Muscle of arm (tissue), 14 donors: ENCODE measurements around the gene DDRGK1. TPM values are rescaled to one million over a fixed set of nuclear protein-coding genes. Genes with fewer than 3 reads are reported as not detected.
A peak's percentile ranks its signal among the peaks of the same experiment; 100 is the strongest.

Experiments used
- DNase-seq: peaks from one replicate; pipeline ENCODE4 v3.0.0-alpha.2; 2013
- long read RNA-seq, 11 donors: transcript quantifications; one replicate each; lab custom pipeline, GENCODE V29; 2026
- polyA plus RNA-seq, 12 donors: library from polyadenylated mRNA; unstranded; fragments of 120-200 nt; gene quantifications; one replicate each; pipeline ENCODE4 v1.2.1, GENCODE V29; 2013; ENCODE audit not compliant: insufficient read length in 12 of 12

The DDRGK1 gene
- polyA plus RNA-seq = 10 to 100 TPM in 11 of 12 donors, not detected in 1; 20.3 to 39.3 (median 26.8) TPM
- long read RNA-seq, donor 1, transcript DDRGK1-201 (9 exons, 1,306 nt) = major isoform, 31 of 99 reads
- long read RNA-seq, donor 1, partial matches to known transcripts = 39 of 99 reads
- long read RNA-seq, donor 1, other reads (novel, unspliced or antisense) = 24 of 99 reads
- long read RNA-seq, donor 2, transcript DDRGK1-201 (9 exons, 1,306 nt) = major isoform, 12 of 12 reads
- long read RNA-seq, donor 2, partial matches to known transcripts = 0 of 12 reads
- long read RNA-seq, donor 2, other reads (novel, unspliced or antisense) = 0 of 12 reads
- long read RNA-seq, donor 3, transcript DDRGK1-201 (9 exons, 1,306 nt) = major isoform, 6 of 6 reads
- long read RNA-seq, donor 3, partial matches to known transcripts = 0 of 6 reads
- long read RNA-seq, donor 3, other reads (novel, unspliced or antisense) = 0 of 6 reads
- long read RNA-seq, donor 4, partial matches to known transcripts = 0 of 4 reads
- long read RNA-seq, donor 4, other reads (novel, unspliced or antisense) = 0 of 4 reads
- long read RNA-seq, donor 5, transcript DDRGK1-201 (9 exons, 1,306 nt) = major isoform, 10 of 11 reads
- long read RNA-seq, donor 5, partial matches to known transcripts = 0 of 11 reads
- long read RNA-seq, donor 5, other reads (novel, unspliced or antisense) = 0 of 11 reads
- long read RNA-seq, donor 6, partial matches to known transcripts = 0 of 2 reads
- long read RNA-seq, donor 6, other reads (novel, unspliced or antisense) = 0 of 2 reads
- long read RNA-seq, donor 7, partial matches to known transcripts = 0 of 4 reads
- long read RNA-seq, donor 7, other reads (novel, unspliced or antisense) = 0 of 4 reads
- long read RNA-seq, donor 8, transcript DDRGK1-201 (9 exons, 1,306 nt) = major isoform, 8 of 10 reads
- long read RNA-seq, donor 8, partial matches to known transcripts = 0 of 10 reads
- long read RNA-seq, donor 8, other reads (novel, unspliced or antisense) = 0 of 10 reads
- long read RNA-seq, donor 9, transcript DDRGK1-201 (9 exons, 1,306 nt) = major isoform, 6 of 8 reads
- long read RNA-seq, donor 9, partial matches to known transcripts = 0 of 8 reads
- long read RNA-seq, donor 9, other reads (novel, unspliced or antisense) = 0 of 8 reads
- long read RNA-seq, donor 10, transcript DDRGK1-201 (9 exons, 1,306 nt) = major isoform, 14 of 88 reads
- long read RNA-seq, donor 10, partial matches to known transcripts = 29 of 88 reads
- long read RNA-seq, donor 10, other reads (novel, unspliced or antisense) = 44 of 88 reads
- long read RNA-seq, donor 11, transcript DDRGK1-201 (9 exons, 1,306 nt) = major isoform, 8 of 8 reads
- long read RNA-seq, donor 11, partial matches to known transcripts = 0 of 8 reads
- long read RNA-seq, donor 11, other reads (novel, unspliced or antisense) = 0 of 8 reads

DNA sequence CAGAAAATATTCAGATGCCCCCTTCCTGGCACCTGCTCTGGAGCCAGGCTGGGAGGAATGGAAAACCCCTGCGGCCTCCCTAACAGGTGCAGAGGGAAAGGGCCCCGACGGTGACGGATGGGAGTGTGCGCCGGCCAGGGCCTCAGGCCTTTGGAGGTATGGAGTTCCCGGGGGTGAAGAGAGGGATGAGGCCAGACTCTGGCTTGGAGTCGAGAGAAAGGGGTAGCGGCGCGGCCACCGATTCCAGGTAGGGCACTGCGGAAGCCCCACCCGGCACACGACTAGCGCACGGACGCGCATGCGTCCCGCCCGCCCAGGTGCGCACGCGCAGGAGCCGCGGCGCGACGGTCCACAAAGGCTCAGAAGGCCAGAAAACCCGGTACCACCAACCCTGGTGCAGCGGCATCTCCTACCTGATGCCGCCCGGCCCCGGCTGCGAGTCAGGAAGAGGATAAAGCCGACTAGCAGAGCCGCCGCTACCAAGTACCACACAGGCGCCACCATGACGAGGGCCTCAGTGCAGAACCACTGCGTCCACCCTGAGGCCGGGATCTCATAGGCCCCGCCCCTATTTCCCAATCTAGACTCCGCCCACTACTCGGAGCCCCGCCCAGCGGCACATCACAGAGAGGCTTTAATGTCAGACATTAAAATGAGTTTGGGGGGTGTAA, at the start of gene DDRGK1:
TSS of gene DDRGK1 (minus strand) at position 559 of the 671 bp plus-strand sequence. CDS start at position 504, 55 bp downstream.
- DNase-seq = peak; percentile 88

DNA sequence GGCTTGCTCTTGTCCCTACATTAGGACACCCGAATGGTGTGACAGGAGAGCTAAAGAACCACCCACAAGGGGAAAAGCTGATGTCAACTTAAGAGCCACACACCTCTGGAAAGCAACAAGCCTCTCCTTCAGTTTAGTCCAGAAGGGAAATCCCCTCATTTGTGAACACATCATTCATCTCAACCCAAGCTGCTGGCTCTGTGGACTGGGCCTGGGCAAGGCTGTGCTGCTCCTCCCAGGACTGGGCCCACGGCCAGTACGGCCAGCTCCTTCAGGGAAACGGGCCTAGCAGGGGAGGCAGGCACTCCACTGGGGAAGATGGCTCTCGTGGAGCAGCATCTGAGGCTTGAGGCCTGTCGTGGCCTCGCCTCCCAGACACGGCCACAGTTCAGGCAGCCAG, 47.3 kb upstream of the DDRGK1 start:
- DNase-seq = no peak

DNA sequence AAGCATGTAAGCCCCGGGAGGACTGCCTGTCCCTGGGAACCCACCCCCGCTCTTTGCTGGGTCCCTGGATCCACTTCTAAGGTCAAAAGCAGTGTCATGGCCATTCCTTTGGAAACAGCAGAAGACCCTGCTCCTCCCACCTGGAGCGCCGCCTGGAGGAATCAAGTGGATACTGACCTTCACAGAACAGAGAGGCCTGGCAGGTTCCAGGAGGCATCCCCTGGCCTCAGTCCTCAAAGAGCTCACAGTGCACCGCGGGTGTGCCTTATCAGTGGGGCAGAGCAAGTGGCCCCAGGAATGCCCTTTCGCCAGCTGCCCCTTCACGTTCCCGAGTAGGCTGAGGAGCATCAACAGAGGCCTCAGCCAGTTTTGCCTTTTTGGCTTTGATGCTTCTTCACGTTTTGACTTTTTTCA, 45.6 kb upstream of the DDRGK1 start:
- no peak for DNase-seq

- no peak for DNase-seq
Observed at GRCh38 chr20:3248993-3249347, 44.5 kb upstream of the DDRGK1 start.

DNA sequence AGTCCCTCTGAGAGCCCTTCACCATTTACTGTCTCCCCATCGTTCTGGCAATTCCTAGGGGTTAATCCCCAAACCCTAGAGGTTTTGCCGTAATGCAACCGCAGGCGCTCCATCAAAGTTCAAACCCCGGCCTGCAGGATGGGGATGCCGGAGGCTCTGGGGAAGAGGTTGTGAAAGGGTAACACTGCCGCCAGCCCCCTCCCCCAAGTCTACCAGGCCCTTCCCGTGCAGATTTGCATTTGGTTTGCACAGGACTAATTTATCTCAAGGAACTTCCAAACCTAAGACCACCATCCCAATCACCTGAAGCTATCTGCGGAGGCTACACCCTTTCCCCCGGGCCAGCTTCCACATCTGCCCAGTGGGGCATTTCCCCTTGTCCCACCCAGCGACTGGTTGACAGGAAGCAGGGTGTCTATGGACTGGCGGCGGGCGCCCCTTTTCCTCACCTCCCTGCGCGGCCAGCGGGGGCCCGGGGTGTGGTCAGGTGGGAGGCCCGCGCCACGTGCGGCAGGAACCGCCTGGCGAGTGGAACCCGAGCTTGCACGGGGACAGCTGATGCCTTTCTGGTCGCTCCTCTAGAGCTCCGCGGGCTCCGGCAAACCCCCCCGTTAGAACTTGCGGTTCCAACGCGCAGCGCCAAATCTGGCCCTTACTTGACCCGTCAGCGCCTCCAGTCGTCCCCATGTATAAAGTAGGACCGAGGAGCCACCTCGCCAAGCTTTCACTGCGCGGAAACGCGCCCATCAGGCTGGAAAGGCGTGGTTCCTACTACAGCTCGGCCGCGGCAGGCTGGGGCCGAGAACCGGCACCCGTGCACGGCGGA, 43.9 kb upstream of the DDRGK1 start:
- peak; percentile 31 for DNase-seq

DNA sequence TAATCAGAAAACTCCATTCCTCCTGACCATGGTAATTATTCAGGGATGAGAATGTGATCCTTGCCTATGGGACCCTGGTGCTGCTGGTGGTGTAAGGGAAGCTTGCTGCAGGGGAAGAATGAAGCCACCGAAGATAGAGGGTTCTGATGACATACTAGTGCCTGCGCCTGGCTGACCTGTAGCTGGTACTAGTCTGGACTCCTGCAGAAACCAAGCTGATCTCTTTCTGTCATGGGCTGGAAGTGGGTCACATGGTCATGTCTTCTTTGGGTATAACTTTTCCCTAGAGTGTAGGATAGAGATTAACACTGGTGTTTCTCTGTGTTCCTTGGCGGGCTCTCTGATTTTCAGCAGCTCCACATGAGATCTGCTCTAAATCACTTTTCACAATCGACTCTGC, 43.2 kb upstream of the DDRGK1 start:
- no peak for DNase-seq

- no peak for DNase-seq
Observed at GRCh38 chr20:3246682-3247081, 42.2 kb upstream of the DDRGK1 start.

DNA sequence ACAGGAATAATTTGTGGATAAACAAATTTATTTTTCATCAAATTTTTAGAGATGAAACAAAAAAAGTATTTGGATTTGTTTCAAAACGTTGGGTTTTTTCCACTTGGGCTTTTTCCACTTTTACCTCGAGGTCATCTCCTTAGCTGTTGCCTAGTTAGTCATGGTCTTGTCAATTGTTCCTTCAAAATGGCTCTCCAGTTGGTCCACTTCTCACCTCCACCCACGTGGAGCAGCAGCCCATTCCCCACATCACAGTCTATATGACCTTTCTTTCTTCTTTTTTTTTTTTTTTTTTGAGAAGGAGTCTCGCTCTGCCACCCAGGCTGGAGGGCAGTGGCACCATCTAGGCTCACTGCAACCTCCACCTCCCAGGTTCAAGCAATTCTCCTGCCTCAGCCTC, 41.2 kb upstream of the DDRGK1 start:
- no peak for DNase-seq

- no peak for DNase-seq
Observed at GRCh38 chr20:3245156-3245555, 40.7 kb upstream of the DDRGK1 start.

- no peak for DNase-seq
Observed at GRCh38 chr20:3244613-3245012, 40.1 kb upstream of the DDRGK1 start.

GRCh38 chr20:3243718-3244358, 39.4 kb upstream of the DDRGK1 start:
- no peak for DNase-seq

DNA sequence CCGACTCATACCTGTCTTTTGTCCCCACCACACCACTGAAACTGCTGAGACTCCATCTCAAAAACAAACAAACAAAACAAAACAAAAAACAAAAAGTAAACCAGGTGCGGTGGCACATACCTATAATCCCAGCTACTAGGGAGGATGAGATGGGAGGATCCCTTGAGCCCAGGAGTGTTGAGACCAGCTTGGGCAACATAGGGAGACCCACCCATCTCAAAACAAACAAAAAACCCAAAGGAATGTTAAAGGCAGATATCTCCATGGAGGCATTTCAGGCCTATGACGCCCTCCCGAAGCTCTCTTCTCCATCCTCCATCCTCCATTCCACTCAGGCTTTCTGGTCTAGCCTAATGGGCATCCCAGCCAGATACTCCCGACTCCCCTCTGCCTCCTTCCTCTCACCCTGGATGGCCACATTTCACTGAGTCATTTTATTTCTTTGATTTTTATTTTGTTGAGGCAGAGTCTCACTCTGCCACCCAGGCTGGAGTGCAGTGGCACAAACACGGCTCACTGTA, 37.8 kb upstream of the DDRGK1 start:
- no peak for DNase-seq

DNA sequence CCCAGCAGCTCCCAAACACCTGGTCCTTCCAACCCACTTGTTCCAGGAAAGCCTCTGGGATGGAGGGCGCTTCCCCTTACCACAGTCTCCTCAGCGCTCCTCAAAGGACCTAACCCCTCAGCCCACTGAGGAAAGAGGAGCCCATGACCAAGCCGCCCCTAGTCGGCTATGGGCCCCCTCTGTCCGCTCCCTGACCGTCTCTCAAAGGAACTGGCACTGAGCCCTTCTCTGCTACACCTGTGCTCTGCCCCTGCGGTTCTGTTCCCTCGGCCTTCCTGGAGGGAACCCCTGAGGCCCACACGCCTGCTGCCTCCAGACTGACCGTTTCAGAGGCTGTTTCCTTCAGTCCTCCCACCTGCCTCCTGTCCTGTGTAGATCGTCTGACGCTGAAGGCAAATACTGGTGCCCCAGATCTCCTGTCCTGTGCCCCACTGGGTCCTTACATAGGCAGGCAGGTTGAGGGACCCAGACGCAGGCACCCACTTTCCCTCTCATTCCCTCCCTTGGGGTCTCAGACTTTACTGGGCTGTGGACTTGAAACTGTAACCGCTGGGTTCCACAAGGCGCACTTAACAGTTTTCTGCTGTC, 36.4 kb upstream of the DDRGK1 start:
- no peak for DNase-seq

DNA sequence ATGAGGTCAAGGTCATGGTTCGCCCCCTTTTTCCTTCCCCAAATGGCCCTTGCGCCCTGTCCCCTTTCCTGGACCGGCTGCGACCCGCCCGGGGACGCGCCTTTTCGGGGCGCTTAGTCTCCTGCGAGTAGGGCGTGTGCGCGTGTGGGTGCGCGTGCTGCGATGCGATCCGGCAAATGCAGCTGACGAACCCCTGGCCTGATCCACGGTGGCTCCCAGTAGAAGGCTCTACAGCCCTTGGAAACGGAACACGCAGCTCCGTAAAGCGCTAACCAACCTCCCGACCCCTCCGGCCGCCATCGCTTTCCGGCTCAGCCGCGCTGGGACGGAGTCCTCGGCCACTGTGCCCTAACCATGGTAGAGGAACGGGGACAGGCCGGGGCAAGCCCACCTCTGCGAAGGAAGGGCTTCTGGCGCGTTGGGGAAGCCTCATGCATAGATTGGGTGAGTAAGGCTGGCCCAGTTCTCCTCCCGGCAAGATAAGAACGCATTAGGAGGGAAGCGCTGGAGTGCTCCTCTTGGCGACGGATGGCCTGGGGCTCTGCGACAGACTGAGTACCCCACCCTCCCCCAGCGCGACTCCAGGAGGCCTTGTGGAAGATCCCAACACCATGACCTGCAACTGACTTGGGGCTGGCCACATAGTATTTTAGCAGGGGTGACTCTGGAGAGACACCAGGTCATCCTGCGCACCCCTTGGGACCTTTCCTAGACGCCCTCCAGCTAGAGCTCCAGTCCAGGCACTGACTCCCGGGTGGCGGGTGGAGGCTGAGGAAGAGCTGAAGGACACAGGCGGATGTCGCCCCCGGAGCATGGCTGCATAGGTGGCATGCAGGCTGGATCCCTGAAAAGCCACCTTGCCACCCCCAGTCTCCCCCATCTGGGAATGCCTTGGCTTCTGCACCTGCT, 35.6 kb upstream of the DDRGK1 start:
- DNase-seq = no peak

DNA sequence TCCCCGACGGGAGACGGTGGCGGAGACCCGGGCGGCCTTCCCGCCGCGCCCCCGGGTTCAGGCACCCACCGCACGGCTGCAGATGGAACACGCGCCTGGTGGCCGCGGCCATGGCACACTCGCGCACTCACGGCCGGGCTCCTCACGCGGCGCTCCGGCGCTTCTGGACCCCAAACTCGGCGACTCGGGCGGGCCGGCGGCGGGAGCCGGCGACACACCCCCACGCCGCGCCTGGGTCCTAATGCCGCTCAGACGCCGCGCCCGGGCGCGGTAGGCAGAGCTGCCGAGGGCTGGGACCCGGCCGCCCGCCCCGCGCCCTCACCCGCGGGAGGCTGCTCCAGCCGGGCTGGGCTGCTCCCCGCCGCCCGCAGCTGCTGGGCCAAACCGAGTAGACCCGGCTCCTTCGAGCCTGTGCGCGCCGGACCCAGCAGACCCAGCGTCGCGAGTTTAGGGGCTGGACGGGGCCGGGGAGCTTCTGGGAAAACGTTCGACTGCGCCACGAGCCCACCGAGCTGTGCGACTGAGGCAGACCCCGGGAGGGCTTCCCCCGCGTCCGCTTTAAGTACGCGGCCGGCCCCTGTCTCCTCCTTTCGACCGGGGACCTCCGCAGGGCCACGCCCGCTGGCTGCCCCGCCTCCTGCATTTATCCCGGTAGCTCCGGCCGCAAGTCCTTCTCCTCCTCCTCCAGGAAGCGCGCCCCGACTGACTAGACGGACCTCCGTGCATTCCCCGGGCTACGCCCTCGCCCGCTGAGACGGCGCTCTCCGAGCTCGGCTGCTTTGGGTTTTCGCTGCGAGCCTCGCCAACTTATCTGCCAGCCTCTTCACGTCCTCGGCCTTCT, 34.8 kb upstream of the DDRGK1 start, which contains the start of gene SLC4A11:
TSS of gene SLC4A11 (minus strand) at position 165 of the 841 bp plus-strand sequence. CDS start at position 112, 53 bp downstream.
- no peak for DNase-seq

DNA sequence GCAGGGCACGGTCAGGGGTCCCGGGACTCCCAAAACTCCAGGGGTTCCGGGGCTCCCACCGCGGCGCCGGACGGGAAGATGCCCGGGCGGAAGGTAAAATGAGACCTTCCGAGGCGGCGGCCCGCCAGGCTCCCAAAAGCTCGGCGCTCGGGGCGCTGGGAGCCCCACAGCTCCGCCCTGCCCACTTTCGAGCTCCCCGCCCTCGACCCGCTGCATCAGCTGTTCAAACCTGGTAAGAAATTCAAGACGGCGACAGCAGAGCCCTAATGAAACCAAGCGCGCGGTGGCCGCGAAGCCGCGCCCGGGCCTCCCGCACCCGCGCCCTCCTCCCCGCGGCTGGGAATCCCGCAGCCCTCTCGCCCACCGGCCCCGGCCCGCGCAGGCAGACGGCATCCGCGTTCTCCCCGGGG, 34.1 kb upstream of the DDRGK1 start:
- no peak for DNase-seq
